Measurements from ENCODE around the gene EHMT1.

DNA sequence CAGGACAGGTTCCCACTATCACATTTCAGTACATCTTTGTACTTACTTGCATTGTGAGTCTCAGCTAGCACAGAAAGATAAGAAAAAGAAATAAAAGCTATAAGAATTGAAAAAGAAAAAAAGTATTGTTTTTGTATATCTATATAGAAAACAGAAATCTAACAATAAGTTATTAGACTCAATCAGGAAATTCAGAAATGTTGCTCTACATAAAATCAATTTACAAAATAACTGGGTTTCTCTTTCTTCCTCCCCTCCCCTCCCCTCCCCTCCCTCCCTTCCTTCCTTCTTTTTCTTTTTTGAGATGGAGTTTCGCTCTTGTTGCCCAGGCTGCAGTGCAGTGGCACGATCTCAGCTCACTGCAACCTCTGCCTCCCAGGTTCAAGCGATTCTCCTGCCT, 251.6 kb downstream of the EHMT1 start:
- no peak for TF ChIP-seq POLR2A (IDR thresholded peaks at IDR 0.05)
- TF ChIP-seq, protein P1, sequence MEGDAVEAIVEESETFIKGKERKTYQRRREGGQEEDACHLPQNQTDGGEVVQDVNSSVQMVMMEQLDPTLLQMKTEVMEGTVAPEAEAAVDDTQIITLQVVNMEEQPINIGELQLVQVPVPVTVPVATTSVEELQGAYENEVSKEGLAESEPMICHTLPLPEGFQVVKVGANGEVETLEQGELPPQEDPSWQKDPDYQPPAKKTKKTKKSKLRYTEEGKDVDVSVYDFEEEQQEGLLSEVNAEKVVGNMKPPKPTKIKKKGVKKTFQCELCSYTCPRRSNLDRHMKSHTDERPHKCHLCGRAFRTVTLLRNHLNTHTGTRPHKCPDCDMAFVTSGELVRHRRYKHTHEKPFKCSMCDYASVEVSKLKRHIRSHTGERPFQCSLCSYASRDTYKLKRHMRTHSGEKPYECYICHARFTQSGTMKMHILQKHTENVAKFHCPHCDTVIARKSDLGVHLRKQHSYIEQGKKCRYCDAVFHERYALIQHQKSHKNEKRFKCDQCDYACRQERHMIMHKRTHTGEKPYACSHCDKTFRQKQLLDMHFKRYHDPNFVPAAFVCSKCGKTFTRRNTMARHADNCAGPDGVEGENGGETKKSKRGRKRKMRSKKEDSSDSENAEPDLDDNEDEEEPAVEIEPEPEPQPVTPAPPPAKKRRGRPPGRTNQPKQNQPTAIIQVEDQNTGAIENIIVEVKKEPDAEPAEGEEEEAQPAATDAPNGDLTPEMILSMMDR (IDR thresholded peaks at IDR 0.05), result no peak

All from Peyer's patch (tissue), 4 donors.